GM18858 (cell line): ENCODE measurements around the gene MYO1H.

Experiments
- ATAC-seq: cut with Tn5 transposase; IDR thresholded peaks from one replicate; pipeline ENCODE4 v1.9.1; 2021; ENCODE audit not compliant: unreplicated experiment

MYO1H gene

GRCh38 chr12:109445191-109445609 is 97.5 kb downstream of the MYO1H start:
- ATAC-seq: no peak

GRCh38 chr12:109446869-109447268 is 99.2 kb downstream of the MYO1H start:
- ATAC-seq: no peak

- no peak for ATAC-seq
These were observed 99.8 kb downstream of the MYO1H start for GRCh38 chr12:109447482-109447881.

GRCh38 chr12:109448272-109448671 is 100.6 kb downstream of the MYO1H start:
- no peak for ATAC-seq

GRCh38 chr12:109448707-109449390 is 101.1 kb downstream of the MYO1H start:
- ATAC-seq: no peak

- ATAC-seq: no peak
These were observed 102.3 kb downstream of the MYO1H start for GRCh38 chr12:109449845-109450532.

- ATAC-seq: no peak
These were observed 103.3 kb downstream of the MYO1H start for GRCh38 chr12:109450980-109451379.

- no peak for ATAC-seq
These were observed 103.7 kb downstream of the MYO1H start for GRCh38 chr12:109451400-109451799.

GRCh38 chr12:109452489-109452888 is 104.8 kb downstream of the MYO1H start:
- ATAC-seq: no peak

- ATAC-seq: no peak
These were observed 108.0 kb downstream of the MYO1H start for GRCh38 chr12:109455706-109456105.

GRCh38 chr12:109458086-109458485 is 110.4 kb downstream of the MYO1H start:
- ATAC-seq: no peak

- ATAC-seq: no peak
These were observed 111.1 kb downstream of the MYO1H start for GRCh38 chr12:109458771-109459208.

GRCh38 chr12:109459247-109459646 is 111.5 kb downstream of the MYO1H start:
- ATAC-seq: no peak

- ATAC-seq: no peak
These were observed 112.8 kb downstream of the MYO1H start for GRCh38 chr12:109460538-109460937.

GRCh38 chr12:109461049-109461845 is 113.5 kb downstream of the MYO1H start:
- no peak for ATAC-seq

GRCh38 chr12:109461846-109462756 is 114.4 kb downstream of the MYO1H start:
- ATAC-seq: no peak

GRCh38 chr12:109462868-109463692 is 115.4 kb downstream of the MYO1H start:
- no peak for ATAC-seq

GRCh38 chr12:109463756-109464155 is 116.1 kb downstream of the MYO1H start:
- ATAC-seq: no peak

GRCh38 chr12:109464642-109465351 is 117.1 kb downstream of the MYO1H start:
- no peak for ATAC-seq
